Raji (cell line): ENCODE results near the gene FHAD1.

ENCODE experiments used
- POLR2A ChIP-seq: IDR thresholded peaks from 2 replicates; pipeline ENCODE4 v1.6.1; 2011; ENCODE audit warnings: low read depth, low read length, control low read depth; ENCODE audit not compliant: insufficient read depth

The FHAD1 gene

DNA sequence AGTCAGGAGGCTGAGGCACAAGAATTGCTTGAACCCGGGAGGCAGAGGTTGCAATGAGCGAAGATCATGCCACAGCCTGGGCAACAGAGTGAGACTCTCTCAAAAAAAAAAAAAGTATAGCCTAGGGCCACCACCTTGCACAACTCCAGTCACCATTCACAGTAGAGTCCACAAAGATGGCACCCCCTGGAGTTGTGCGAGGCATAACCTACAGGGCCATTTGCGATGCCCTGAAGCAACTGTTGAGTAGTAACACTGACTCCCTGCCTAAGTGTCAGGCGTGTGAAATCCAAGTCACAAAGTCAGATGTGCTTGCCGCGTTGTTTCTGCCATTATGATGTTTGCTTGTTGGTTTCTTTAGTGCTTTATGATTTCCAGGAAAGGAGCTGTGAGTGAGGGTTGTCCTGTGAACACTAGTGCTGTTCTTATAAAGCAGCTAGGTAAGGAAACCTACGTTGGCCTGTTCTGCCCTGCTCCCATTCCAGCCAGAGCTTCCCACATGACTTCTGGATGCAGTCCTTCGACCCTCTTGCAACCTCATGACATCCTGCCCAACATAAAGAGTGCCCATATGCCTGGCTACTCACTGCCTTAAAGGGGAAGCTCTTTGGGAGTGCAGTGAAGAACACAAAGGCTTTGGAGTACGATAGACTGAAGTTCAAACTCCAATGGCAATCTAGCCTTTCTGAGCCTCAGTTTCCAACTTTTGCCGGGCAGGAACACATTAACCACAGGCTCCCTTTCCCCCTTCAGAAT is 29.8 kb downstream of the FHAD1 start:
- no peak for TF ChIP-seq POLR2A

DNA sequence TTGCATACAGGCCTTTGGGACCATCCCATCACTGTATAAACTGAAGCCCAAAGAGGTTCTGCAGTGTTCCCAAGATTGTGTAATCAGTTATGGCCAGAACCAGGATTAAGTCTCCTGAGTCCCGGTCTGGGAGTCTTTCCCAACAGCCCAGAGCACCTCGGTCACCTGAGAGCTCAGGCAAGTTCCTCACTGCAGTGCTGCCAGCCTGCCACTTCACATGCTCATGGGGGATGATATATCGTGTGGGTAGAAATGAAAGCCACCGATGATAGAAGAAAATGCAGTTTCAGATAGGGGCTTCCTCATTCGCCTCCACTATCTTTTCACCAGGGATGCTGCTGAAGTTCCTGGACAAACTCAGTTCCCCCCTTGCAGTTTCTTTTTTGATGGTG is 30.4 kb downstream of the FHAD1 start:
- TF ChIP-seq POLR2A: no peak

DNA sequence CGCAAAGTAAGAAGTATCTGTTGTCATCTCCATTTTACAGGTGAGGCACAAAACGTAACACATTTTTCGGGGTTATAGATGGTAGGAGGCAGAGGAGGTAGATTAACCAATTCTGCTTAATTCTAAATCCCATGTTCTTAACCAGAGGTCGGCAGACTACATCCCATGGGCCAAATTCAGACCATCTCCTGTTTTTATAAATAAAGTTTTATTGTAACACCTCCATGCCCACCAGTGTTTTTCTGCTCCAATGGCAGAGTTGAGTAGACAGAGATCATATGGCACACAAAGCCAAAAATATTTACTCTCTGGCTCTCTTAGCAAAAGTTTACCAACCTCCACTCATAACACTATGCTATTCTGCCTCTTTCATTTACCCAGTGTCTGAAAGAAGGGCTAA is 30.9 kb downstream of the FHAD1 start:
- TF ChIP-seq POLR2A: no peak

DNA sequence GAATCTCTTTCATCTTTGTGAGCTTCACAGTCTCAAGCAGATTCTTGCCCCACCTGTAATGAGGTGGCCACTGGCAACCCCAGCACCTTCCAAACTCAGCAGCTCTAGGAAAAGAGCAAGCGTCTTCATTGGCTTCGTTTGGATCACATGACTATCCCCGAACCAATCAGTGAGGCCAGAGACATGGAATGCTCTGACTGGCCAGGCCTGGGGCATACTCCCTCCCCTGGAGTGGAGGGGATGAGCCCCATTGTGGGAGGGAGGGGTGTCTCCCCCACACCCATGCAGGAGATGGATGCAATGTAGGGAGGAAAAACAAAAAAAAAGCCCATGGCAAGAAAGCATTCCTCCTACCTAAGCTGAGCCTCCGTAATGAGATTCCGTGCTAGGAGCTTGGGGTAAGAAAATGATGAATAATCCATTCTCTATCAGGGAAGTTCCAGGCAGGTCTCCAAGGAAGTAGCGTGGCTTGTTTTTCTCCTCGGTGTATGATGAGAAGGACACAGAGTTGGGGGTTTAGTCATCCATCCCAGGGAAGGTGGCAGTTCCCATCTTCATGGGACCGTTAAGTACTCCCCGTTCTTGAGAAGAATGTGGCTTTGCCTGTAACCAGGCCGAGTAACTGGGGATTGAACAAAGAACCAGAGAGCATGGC is 32.7 kb downstream of the FHAD1 start:
- TF ChIP-seq POLR2A: no peak

DNA sequence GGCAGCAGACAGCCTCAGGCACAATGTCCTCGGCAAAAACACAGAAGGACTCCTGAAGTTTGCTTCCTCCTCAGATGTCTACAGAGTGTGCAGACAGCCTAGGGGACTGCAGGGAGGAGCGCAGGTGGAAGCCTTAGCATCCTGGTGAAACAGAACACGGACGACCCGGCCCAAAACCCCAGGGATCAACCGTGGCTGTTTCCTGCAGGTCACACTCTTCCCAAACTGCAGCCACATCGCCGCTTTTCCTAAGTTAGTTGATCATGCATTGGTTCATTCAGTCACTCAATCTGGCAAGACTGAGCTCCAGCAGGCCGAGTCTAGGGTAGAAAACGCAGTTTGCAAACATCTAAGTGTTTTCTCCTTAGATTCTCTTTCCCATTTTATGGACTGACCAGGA is 33.4 kb downstream of the FHAD1 start:
- no peak for TF ChIP-seq POLR2A

DNA sequence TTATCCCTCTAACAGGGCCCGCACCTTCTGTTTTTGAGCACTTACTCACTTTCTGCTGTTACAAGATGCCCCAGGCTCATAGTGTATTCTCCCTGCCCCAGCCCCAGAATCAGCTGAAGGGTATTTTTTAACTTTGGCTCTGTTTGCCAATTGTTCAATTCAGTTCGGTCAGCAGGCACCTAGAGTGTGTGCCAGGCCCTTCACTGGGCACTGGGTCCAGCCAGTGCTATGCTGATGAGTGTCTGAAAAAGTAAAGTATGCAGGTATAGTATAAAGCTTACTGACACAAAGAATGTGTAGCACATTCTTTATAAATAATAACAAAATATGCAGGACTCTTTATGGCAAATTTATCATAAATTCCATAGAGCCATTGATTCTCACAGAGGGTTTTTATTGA is 35.0 kb downstream of the FHAD1 start:
- no peak for TF ChIP-seq POLR2A

DNA sequence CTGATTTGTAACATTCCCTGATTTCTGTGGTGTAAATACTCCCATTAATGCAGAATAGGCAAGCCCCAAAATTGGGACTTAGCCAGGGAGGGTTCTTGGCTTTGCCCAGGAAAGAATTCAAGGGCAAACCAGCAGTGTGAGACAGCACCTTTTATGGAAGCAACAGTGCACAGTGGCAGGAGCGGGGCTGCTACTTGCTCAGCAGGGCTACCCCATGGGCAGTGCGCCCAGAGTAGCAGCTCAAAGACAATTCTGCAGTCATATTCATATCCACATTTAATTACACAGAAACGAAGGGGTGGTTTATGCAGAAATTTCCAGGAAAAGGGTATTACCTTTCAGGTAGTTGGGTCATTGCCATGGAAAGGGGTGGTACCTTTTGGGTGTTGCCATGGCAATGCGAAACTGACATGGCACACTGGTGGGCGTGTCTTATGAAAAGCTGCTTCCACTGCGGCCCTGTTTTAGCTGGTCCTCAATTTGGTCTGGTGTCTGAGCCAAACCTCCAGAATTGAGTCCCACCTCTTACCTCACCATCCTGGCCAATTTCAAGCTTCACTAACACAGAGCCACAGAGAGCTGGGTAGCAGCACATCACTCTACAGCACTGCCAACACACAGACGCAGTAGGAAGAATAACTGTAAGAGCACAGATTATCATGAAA is 35.9 kb downstream of the FHAD1 start:
- no peak for TF ChIP-seq POLR2A

DNA sequence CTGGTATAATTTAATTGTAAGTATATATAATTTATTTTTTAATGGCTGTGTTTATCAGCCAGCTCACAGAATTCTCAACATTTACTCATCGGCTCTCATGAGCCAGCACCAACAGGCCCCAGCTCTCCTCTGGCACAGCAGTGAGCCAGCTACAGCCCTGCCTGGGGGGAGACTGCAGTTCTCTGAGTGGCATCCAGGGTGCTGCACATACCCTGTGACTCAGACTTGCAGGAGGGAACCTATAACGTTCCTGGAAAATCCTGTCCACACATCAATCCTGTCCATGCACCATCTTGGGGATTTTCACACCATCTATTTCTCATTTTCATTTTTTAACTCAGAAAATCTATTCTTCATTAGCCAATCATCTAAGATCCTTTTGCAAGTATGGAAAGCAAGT is 36.5 kb downstream of the FHAD1 start:
- TF ChIP-seq POLR2A: no peak

DNA sequence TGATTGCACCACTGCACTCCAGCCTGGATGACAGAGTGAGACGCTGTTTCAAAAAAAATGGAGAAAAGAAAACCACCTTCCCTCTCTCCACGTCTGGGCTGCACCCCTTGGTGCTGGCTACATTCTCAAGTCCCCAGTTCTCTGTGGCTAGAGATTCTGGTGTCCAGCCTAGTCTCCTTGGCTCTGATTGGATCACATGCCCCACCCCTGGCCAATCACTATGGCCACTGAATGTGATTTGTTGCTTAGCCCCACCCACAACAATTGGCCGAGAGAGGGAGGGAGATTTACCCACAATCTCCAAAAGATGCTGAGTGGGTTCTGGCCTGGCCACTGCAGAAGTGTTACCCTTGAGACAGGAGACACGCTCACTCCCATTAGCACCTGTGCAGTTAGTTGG is 39.4 kb downstream of the FHAD1 start:
- TF ChIP-seq POLR2A: no peak

DNA sequence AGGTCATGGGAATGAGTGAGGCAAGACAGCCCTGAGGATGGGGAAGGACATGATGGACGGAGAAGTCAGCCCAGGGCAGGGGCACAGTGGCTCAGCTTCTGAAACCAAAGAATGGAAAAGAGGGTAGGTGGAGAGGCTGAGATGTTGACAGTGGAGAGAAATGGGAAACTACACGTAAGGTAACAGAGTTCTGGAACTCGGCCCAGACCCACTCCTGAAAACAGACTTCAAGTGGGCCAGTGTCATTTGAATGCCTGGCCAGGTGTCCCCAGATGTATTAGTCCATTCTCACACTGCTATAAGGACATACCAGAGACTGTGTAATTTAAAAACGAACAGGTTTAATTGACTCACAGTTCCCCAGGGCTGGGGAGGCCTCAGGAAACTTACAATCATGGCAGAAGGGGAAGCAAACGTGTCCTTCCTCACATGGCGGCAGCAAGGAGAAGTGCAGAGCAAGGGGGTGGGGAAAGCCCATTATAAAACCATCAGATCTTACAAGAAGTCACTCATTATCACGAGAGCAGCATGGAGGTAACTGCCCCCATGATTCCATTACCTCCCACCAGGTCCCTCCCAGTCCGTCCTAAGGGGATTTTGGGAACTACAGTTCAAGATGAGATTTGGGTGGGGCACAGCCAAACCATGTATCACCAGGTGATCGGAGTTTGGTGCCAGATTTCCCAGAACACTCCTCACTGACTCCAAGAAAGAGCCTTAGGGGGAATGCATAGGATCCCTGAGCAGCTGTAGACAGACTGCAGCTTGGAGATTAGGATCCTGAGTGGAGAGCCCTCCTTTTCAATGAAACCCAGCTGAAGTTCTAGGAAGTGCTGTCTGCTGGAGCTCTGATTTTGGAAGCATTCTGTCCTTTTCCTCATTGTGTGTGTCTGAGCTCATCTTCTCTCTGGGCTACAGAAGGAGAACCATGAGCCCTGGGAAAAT is 40.3 kb downstream of the FHAD1 start:
- TF ChIP-seq POLR2A: no peak

DNA sequence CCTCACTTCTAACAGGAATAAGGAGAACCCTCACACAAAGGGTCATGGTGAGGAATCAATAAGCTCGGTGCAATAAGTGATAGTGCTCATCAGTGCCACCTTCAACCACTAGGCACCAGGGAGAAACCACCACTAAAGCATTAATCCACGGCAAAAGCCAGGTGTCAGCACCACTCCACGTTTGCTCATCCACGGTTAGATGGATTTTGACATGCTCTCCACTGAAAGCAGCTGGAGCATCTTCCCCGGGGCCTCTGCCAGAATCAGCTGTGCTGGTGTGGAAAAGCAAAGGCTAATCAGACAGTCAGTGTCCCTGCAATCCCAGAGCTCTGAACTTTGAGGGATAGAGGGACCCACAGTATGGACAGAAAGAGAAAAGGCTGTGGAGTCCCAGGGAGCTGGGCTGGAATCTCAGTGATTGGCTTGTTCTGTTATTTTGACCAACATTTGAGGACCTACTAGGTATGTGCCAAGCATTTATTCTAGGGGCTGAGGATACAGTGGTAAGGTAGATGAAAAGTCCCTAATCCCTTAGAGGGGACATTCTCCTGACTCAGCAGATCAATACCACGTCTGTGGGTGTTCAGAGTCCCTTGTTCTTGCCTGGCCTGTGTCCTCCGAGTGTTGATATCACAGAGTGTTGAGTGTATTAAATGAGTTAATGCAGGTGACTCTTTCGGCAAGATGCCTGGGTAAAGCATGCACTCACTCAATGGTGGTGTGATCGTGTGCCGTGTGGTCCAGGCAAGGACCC is 41.3 kb downstream of the FHAD1 start:
- TF ChIP-seq POLR2A: no peak

DNA sequence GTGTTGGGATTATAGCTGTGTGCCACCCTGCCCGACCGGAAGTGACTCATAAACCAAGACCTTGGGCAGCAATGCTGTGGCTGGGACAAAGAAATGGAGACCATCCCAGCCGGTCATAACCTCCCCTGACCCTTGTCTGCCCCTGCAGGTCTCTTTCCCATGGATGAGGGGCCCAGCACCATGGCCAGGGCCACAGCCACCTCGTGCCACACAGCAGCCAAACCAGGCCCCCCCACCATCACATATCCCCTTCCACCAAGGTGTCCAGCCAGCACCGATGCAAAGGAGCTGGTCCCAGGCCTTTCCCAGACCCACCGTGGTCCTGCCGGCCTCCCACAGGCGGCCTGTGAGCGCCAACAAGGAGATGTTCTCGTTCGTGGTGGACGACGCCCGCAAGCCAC is 42.2 kb downstream of the FHAD1 start:
- no peak for TF ChIP-seq POLR2A

DNA sequence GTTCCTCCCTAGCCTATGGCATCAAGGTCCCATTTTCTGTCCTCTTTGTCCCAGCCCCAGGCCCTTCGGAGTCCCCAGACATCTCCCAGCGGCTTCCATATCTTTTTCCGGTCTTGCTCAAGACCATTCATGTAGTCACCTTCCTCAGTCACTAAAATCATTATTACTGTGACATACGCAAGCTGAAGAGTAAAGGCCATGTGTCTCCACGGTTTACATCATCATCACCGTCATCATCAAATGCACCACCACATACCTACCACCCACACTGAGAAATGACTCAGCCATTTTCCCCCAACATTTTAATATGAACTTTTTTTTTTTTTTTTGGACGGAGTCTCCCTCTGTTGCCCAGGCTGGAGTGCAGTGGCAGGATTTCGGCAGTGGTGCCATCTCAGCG is 43.4 kb downstream of the FHAD1 start:
- no peak for TF ChIP-seq POLR2A

DNA sequence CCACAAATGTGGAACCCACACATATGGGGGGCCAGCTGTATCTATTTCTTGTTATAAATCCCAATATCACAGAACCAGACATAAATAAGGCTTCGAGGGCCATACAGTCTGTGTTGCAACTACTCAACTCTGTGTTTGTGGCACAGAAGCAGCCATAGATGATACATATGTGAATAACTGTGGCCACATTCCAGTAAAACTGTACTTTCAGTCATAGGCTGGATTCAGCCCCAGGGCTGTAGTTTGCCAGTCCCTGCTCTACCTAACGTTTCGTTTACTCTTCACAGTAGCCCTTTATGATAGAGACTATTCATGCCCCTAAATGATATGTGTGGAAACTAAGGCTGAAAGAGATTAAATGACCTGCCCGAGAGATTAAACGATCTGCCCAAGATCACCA is 48.7 kb downstream of the FHAD1 start:
- TF ChIP-seq POLR2A: no peak
